NB4 (cell line): Measurements from ENCODE around the gene FOXRED2.
A peak's percentile ranks its signal among the peaks of the same experiment; 100 is the strongest.

ENCODE experiments used
- DNase-seq: peaks from one replicate; pipeline ENCODE4 v3.0.0; 2010; ENCODE audit warnings: low read depth
- H3K4me3 ChIP-seq: one replicate; pipeline ENCODE4 v1.5.1; 2011; ENCODE audit warnings: mild to moderate bottlenecking, low read depth, low read length, moderate library complexity
- MAX ChIP-seq: IDR thresholded peaks from 2 replicates; pipeline ENCODE4 v1.6.1; 2011; ENCODE audit warnings: low read depth, low read length
- MYC ChIP-seq: IDR thresholded peaks from 2 replicates; pipeline ENCODE4 v1.6.1; 2011; ENCODE audit warnings: low read depth, low read length
- POLR2A ChIP-seq: IDR thresholded peaks from 2 replicates; pipeline ENCODE4 v1.6.1; 2011; ENCODE audit warnings: mild to moderate bottlenecking; ENCODE audit not compliant: insufficient read length; ENCODE audit errors: extremely low read depth
- TF ChIP-seq, protein P1 (sequence below): IDR thresholded peaks from one replicate; pipeline ENCODE4 v1.5.1; 2012; ENCODE audit warnings: low read depth, low read length

The FOXRED2 gene

GRCh38 chr22:36442506-36443197 is 64.2 kb downstream of the FOXRED2 start:
- no peak for DNase-seq
- H3K4me3 ChIP-seq: no peak overlapping the region
- TF ChIP-seq MYC (no peak), MAX (no peak), POLR2A (no peak)
- TF ChIP-seq, protein P1, sequence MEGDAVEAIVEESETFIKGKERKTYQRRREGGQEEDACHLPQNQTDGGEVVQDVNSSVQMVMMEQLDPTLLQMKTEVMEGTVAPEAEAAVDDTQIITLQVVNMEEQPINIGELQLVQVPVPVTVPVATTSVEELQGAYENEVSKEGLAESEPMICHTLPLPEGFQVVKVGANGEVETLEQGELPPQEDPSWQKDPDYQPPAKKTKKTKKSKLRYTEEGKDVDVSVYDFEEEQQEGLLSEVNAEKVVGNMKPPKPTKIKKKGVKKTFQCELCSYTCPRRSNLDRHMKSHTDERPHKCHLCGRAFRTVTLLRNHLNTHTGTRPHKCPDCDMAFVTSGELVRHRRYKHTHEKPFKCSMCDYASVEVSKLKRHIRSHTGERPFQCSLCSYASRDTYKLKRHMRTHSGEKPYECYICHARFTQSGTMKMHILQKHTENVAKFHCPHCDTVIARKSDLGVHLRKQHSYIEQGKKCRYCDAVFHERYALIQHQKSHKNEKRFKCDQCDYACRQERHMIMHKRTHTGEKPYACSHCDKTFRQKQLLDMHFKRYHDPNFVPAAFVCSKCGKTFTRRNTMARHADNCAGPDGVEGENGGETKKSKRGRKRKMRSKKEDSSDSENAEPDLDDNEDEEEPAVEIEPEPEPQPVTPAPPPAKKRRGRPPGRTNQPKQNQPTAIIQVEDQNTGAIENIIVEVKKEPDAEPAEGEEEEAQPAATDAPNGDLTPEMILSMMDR: no peak

DNA sequence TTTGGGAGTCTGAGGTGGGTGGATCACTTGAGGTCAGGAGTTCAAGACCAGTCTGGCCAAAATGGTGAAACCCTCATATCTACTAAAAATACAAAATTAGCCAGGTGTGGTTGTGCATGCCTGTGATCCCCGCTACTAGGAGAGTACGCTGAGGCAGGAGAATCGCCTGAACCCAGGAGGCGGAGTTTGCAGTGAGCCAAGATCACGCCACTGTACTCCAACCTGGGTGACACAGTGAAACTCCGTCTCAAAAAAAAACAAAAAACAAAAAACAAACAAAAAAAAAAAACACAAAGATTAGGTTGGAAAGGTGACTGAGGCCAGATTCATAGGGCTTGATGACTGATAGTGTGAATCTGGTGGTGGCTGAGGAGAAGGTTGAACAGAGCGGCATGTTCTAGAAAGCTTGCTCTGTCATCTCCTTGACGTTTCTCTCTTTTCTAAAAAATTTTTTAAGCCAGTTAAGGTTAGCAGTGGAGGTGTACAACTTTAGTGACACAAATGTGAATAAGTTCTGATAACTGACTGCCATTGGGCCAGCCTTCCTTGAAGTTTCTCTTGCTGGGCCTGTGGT is 66.3 kb downstream of the FOXRED2 start:
- H3K4me3 ChIP-seq: no peak overlapping the region
- DNase-seq: no peak
- no peak for TF ChIP-seq MAX
- no peak for TF ChIP-seq POLR2A
- TF ChIP-seq, protein P1: no peak
- no peak for TF ChIP-seq MYC

DNA sequence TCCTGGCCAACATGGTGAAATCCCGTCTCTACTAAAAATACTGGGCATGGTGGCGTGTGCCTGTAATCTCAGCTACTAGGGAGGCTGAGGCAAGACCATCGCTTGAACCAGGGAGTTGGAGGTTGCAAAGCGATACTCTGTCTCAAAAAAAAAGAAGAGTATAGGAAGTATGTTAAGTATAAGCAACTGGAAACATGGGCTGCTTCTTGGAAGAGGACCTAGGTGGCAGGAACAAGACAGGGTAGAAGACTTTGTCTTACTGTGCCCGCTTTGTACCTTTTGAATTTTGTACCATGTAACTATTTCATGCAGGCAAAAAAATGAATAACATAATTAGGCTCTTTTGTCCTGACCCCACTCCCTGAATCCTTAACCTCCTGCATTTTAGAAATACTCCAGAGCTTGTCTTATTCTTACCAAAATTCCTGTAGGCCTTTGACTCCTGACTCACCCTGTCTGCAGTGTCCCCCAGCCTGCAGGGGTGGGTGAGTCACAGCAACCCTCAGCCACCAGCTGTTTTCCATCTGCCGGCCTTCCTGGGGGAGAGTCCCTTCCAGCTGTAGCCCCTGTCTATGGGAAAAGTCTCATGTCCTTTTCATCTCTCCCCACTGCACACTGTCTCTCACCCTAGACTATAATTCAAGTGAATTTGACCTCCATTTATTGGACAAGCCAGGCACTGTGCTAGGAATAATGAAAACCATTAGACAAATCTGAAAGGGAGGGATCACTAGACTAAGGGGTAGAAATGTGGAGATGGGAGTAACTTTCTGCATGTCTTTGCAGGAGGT is 67.2 kb downstream of the FOXRED2 start:
- no peak overlapping the region for H3K4me3 ChIP-seq
- peak; percentile 64 for DNase-seq

More for the DNA sequence above, 67.2 kb downstream of the FOXRED2 start:
- no peak for TF ChIP-seq POLR2A
- TF ChIP-seq MYC: no peak
- TF ChIP-seq, protein P1: no peak
- no peak for TF ChIP-seq MAX
